Measurements from ENCODE around the gene HRH1. TPM values are rescaled to one million over a fixed set of nuclear protein-coding genes. Genes with fewer than 3 reads are reported as not detected.

The HRH1 gene
- total RNA-seq, 1 donor from 2014 or later, result not detected

DNA sequence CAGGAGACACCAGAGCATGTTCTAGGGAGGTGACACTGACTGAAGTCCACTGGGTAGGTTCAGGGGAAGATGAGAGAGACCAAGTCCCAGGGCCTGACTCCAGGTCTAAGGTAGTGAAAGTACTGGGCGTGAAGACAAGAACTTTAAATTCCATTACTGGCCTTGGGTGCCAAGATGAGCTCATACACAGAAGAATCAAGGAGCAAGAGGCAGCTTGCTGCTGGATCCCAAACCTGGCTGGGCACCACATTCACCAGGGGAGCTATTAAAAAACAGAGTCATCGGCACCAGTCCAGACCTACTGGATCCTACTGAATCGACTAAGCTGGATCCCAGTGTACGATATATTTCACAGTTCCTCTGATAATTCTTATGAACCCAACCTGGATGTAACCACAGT, 75.8 kb downstream of the HRH1 start:
- Mint-ChIP-seq H3K36me3 (ENCODE audit: low read depth) (no peaks in the 10 kb centered on the region), H3K4me3 (no peak overlapping the region), H3K27me3 (ENCODE audit: low read depth) (peaks cover 44% of the 10 kb centered on the region), H3K9me3 (no peaks in the 10 kb centered on the region), H3K4me1 (no peaks in the 10 kb centered on the region), H3K27ac (ENCODE audit: unreplicated experiment) (no peak overlapping the region)
- no peak for DNase-seq (ENCODE audit: low read depth, low spot score)
- TF ChIP-seq, protein P1, sequence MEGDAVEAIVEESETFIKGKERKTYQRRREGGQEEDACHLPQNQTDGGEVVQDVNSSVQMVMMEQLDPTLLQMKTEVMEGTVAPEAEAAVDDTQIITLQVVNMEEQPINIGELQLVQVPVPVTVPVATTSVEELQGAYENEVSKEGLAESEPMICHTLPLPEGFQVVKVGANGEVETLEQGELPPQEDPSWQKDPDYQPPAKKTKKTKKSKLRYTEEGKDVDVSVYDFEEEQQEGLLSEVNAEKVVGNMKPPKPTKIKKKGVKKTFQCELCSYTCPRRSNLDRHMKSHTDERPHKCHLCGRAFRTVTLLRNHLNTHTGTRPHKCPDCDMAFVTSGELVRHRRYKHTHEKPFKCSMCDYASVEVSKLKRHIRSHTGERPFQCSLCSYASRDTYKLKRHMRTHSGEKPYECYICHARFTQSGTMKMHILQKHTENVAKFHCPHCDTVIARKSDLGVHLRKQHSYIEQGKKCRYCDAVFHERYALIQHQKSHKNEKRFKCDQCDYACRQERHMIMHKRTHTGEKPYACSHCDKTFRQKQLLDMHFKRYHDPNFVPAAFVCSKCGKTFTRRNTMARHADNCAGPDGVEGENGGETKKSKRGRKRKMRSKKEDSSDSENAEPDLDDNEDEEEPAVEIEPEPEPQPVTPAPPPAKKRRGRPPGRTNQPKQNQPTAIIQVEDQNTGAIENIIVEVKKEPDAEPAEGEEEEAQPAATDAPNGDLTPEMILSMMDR (conservative IDR thresholded peaks at IDR 0.05), result no peak

DNA sequence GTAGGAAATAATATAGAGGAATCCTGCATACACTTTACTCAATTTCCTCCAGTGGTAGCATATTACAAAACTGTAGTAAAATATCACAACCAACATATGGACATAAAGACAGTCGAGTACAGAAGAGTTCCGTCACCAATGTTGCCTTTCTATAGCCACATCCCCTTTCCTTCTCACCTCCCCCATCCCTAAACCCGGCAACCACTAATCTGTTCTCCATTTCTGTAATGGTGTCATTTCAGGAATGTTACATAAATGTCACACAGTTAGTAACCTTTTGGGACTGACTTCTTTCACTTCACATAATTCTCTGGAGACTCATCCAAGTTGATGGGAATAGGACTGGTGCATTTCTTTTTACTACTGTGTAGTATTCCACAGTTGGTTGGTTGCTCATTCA, 76.5 kb downstream of the HRH1 start:
- Mint-ChIP-seq H3K4me1 (no peaks in the 10 kb centered on the region), H3K27me3 (ENCODE audit: low read depth) (peaks cover 48% of the 10 kb centered on the region), H3K27ac (ENCODE audit: unreplicated experiment) (no peak overlapping the region), H3K9me3 (no peaks in the 10 kb centered on the region), H3K4me3 (no peak overlapping the region), H3K36me3 (ENCODE audit: low read depth) (no peaks in the 10 kb centered on the region)
- TF ChIP-seq, protein P1 (conservative IDR thresholded peaks at IDR 0.05), result no peak
- DNase-seq (ENCODE audit: low read depth, low spot score), result no peak

DNA sequence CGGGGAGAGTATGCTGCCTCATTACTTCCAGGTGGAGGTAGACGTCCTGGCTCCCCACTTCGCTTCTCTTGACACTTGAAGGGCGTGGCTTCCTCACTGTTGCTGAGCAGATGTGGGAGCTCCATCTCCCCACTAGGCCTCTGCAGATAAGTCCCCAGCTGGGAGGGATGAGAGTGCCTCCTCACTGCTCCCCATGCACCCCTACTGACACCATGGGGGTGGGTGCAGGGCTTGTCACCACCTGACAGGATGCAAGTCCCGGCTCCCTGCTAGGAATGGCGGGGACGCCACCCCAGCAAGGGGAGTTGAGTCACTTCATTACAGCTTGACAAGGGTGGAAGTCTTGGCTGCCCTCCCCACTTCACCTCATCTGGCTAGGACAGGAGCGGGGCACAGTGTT, 81.1 kb downstream of the HRH1 start:
- no peak overlapping the region for H3K27ac Mint-ChIP-seq (ENCODE audit: unreplicated experiment)
- TF ChIP-seq, protein P1 (conservative IDR thresholded peaks at IDR 0.05), result no peak
- peaks cover 80% of the 10 kb centered on the region for H3K27me3 Mint-ChIP-seq (ENCODE audit: low read depth)
- no peak for DNase-seq (ENCODE audit: low read depth, low spot score)
- H3K36me3 Mint-ChIP-seq (ENCODE audit: low read depth), result no peaks in the 10 kb centered on the region
- no peak overlapping the region for H3K4me3 Mint-ChIP-seq
- no peaks in the 10 kb centered on the region for H3K4me1 Mint-ChIP-seq
- H3K9me3 Mint-ChIP-seq, result peaks cover 2% of the 10 kb centered on the region

DNA sequence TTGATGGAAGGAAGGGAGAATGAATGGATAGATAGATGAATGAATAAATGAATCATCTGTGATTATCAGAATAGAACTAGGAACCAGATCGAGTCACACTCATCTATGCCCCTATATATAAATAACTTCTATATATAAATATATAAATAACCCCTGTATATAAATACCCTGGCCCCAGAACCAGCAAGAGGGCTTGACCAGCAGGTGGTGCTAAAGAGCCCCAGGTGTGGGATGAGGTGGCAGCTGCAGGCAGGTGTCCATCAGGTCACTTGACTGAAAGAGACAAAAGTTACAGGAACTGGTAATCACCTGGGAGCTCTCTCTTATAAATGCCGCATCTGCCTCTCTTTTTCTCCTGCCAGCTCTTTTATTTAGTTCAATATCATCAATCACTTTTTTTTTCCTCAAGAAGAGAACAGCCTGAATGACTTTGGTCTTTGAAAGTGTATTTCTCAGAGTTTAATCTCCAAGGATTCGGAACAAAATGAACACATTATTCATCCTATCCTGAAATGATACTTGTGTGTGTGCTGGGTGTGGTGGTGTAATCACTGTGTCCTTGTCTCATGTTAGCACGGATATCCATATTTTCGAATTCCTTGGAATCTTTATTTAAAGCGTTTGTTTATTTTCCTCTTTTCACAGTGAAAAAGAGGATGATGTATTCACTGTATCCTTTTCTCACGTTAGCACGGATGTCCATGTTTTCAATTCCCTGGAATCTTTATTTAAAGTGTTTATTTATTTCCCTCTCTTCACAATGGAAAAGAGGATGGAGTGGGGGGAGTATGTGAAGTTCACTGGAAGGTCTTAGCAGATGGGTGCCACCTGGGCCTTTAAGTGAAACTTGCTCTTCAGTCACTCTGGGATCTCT, 82.5 kb downstream of the HRH1 start:
- no peak overlapping the region for H3K27ac Mint-ChIP-seq (ENCODE audit: unreplicated experiment)
- H3K4me1 Mint-ChIP-seq, result no peaks in the 10 kb centered on the region
- H3K36me3 Mint-ChIP-seq (ENCODE audit: low read depth), result no peaks in the 10 kb centered on the region
- peaks cover 2% of the 10 kb centered on the region for H3K9me3 Mint-ChIP-seq
- H3K27me3 Mint-ChIP-seq (ENCODE audit: low read depth), result peaks cover 71% of the 10 kb centered on the region
- TF ChIP-seq, protein P1 (conservative IDR thresholded peaks at IDR 0.05), result peak; percentile 83
- peak; percentile 52 for DNase-seq (ENCODE audit: low read depth, low spot score)
- no peak overlapping the region for H3K4me3 Mint-ChIP-seq

DNA sequence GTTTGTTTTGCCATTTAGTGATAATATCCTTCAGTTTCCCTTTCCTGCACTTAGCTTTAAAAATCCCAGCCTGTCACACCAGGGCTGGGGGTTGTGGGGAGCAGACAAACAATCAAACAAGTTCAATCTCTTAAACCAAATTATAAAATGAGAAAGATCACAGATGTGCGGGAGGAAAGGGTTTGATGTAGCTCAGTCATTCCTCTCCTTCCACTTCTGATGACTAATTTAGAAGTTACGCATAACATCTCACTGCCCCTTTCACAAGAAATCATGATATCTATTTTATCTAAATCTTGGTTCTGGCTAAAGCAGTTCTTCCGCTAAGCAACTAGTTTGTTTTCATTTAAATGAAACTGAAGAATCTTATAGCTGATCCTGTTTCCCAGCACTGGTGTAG, 83.8 kb downstream of the HRH1 start:
- Mint-ChIP-seq H3K4me1 (no peaks in the 10 kb centered on the region), H3K27ac (ENCODE audit: unreplicated experiment) (no peak overlapping the region), H3K4me3 (no peak overlapping the region), H3K9me3 (peaks cover 2% of the 10 kb centered on the region), H3K36me3 (ENCODE audit: low read depth) (no peaks in the 10 kb centered on the region), H3K27me3 (ENCODE audit: low read depth) (peaks cover 61% of the 10 kb centered on the region)
- DNase-seq (ENCODE audit: low read depth, low spot score), result no peak
- TF ChIP-seq, protein P1 (conservative IDR thresholded peaks at IDR 0.05), result no peak
